Neutrophil (primary cell): Measurements from ENCODE around the gene C2CD3.

ENCODE experiments used
- H3K27ac ChIP-seq: fragments of 200-600 bp; sonication (generic); 2 replicates; pipeline ENCODE4 v1.5.1; 2016; ENCODE audit warnings: mild to moderate bottlenecking, moderate library complexity
- H3K27me3 ChIP-seq: fragments of 200-600 bp; sonication (generic); 2 replicates; pipeline ENCODE4 v1.6.0; 2016; ENCODE audit warnings: mild to moderate bottlenecking
- H3K36me3 ChIP-seq: fragments of 200-600 bp; sonication (generic); 2 replicates; pipeline ENCODE4 v1.5.1; 2017
- H3K4me1 ChIP-seq, 2 experiments: fragments of 200-600 bp in 1 of 2; sonication (generic) in 1 of 2; 1 replicate in 1 of 2; 2 replicates in 1 of 2; pipeline versions ENCODE4 v1.5.1 to v1.6.1; 2013 to 2016; ENCODE audit warnings: low read depth in 1 of 2, low read length in 1 of 2, mild to moderate bottlenecking in 1 of 2, moderate library complexity in 1 of 2; ENCODE audit not compliant: control insufficient read depth in 1 of 2, insufficient read depth in 1 of 2
- H3K4me3 ChIP-seq, 2 experiments: fragments of 200-600 bp in 1 of 2; sonication (generic) in 1 of 2; 1 replicate in 1 of 2; 2 replicates in 1 of 2; pipeline ENCODE4 v1.5.1; 2013 to 2016; ENCODE audit warnings: low read depth in 1 of 2, low read length in 1 of 2, mild to moderate bottlenecking in 1 of 2, moderate library complexity in 1 of 2
- H3K9me3 ChIP-seq: fragments of 200-600 bp; sonication (generic); 2 replicates; pipeline ENCODE4 v1.5.1; 2016
- TF ChIP-seq, protein P1 (sequence below): fragments of 200-600 bp; sonication (generic); IDR thresholded peaks from 2 replicates; pipeline ENCODE4 v1.5.1; 2016; ENCODE audit warnings: antibody characterized with exemption

Gene C2CD3

DNA sequence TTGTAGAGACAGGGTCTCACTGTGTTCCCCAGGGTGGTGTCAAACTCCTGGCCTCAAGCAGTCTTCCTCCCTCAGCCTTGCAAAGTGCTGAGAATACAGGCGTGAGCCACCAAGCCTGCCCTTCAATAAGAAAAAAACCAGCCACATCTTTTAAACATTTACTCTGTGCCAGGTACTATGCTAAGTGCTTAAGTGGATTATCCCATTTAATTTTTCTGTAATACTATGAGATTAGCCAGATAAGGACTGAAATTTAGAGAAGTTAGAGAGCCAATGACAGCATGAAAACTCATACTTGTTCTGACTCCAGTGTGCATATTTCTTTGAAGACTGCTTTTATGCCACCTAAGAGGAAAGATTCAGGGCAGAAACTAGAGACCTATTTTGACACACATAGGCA lies 35.9 kb upstream of the C2CD3 start:
- Histone ChIP-seq H3K36me3 (peaks cover 33% of the 10 kb centered on the region), H3K9me3 (no peaks in the 10 kb centered on the region), H3K27ac (no peak overlapping the region), H3K27me3 (no peaks in the 10 kb centered on the region), H3K4me3 (no peak overlapping the region), H3K4me1 (no peaks in the 10 kb centered on the region)
- TF ChIP-seq, protein P1, sequence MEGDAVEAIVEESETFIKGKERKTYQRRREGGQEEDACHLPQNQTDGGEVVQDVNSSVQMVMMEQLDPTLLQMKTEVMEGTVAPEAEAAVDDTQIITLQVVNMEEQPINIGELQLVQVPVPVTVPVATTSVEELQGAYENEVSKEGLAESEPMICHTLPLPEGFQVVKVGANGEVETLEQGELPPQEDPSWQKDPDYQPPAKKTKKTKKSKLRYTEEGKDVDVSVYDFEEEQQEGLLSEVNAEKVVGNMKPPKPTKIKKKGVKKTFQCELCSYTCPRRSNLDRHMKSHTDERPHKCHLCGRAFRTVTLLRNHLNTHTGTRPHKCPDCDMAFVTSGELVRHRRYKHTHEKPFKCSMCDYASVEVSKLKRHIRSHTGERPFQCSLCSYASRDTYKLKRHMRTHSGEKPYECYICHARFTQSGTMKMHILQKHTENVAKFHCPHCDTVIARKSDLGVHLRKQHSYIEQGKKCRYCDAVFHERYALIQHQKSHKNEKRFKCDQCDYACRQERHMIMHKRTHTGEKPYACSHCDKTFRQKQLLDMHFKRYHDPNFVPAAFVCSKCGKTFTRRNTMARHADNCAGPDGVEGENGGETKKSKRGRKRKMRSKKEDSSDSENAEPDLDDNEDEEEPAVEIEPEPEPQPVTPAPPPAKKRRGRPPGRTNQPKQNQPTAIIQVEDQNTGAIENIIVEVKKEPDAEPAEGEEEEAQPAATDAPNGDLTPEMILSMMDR: no peak

DNA sequence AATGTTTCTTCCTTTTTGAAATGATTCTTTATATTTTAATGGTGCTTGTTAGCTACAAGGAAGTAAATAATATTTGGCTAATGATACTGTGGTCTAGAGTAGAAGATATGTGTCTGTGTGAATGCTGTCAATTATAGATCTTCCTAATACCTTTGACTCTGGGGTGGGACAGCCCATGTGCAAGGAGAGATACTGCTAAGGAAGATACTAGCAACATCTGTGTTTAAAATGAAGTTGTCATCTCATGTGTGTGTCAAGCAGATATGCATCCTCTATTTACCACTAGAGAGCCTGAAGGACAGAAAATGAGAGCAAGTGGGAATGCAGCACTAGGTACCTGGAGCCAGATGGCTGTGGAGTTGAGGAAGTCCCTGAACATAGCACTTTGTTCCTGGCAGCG lies 34.4 kb upstream of the C2CD3 start:
- no peaks in the 10 kb centered on the region for H3K27me3 ChIP-seq
- no peaks in the 10 kb centered on the region for H3K4me1 ChIP-seq
- H3K36me3 ChIP-seq: peaks cover 29% of the 10 kb centered on the region
- H3K4me3 ChIP-seq: no peak overlapping the region
- no peak overlapping the region for H3K27ac ChIP-seq
- no peaks in the 10 kb centered on the region for H3K9me3 ChIP-seq
- TF ChIP-seq, protein P1: no peak

DNA sequence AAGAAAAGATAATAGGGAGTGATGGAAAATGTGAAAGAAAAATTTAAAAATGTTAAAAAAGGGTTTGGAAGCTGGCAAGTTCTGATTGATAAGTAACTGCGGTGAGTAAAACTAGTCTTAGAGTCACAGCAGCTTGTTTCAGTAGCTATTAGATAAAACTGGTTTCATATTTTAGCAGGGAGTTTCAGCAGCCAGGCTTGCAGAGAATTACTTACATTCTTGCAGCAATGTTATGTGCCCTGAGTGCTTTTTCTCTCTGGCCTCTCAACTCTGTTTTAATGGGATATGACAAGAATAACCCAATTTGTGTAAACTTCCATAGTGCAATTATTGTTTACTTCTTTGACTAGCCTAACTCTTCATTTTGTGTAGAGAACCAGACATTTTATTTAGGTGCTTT lies 33.9 kb upstream of the C2CD3 start:
- no peak overlapping the region for H3K27ac ChIP-seq
- H3K9me3 ChIP-seq: no peaks in the 10 kb centered on the region
- no peak overlapping the region for H3K4me3 ChIP-seq
- H3K36me3 ChIP-seq: peaks cover 26% of the 10 kb centered on the region
- TF ChIP-seq, protein P1: no peak
- H3K4me1 ChIP-seq: no peaks in the 10 kb centered on the region
- no peaks in the 10 kb centered on the region for H3K27me3 ChIP-seq

DNA sequence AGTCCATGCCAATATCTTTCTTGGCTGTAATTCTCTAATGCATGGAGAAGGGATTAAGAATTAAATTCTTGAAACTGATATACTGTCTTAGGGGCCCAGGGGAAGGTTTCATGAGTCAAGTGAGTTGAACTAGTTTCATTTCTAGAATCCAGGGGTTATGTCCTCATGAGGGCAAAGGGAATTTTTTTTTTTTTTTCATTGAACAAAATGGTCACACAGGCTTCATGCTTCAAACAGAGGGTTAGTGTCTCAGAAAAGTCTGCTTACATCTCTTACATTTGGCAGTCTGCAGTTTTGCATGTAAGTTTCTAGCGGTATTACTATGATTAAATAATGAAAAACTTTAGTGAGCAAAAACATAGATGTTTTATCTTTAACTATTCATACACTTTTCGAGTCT lies 33.2 kb upstream of the C2CD3 start:
- TF ChIP-seq, protein P1: no peak
- H3K36me3 ChIP-seq: peaks cover 18% of the 10 kb centered on the region
- H3K4me3 ChIP-seq: no peak overlapping the region
- no peak overlapping the region for H3K27ac ChIP-seq
- no peaks in the 10 kb centered on the region for H3K9me3 ChIP-seq
- H3K4me1 ChIP-seq: no peaks in the 10 kb centered on the region
- no peaks in the 10 kb centered on the region for H3K27me3 ChIP-seq

DNA sequence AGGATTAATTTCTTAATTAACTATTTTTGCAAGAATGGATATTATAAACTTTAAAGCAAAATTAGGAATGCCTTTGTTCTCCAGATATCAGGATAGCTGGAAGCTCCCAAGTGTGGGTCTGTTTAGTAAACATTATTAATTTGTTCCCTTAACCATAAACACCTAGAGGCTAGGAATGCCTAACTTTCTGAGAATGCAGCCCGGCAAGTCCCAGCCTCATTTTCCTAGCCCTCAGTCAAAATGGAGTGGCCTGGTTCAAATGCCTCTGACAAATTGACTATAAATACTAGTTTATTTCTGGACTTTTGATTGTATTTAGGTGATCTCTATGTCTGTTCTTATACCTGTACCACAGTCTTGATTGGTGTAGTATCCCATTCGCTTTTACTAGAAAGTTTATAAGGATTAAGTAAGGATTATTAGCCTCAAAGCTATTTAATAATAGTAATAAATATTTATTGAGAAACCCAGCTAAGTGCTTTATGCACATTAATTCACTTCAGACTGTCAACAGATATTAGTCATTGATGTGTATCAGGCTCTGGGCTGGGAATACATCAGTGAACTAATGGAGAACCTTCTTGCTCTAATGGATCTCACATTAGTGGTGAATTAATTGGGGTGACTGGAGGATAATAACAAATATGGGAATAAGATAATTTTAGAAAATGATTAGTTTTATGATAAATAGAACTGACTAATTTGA lies 26.1 kb upstream of the C2CD3 start:
- H3K27me3 ChIP-seq: no peaks in the 10 kb centered on the region
- TF ChIP-seq, protein P1: no peak
- no peaks in the 10 kb centered on the region for H3K36me3 ChIP-seq
- H3K4me3 ChIP-seq: no peak overlapping the region
- no peak overlapping the region for H3K27ac ChIP-seq
- no peaks in the 10 kb centered on the region for H3K9me3 ChIP-seq
- no peaks in the 10 kb centered on the region for H3K4me1 ChIP-seq

DNA sequence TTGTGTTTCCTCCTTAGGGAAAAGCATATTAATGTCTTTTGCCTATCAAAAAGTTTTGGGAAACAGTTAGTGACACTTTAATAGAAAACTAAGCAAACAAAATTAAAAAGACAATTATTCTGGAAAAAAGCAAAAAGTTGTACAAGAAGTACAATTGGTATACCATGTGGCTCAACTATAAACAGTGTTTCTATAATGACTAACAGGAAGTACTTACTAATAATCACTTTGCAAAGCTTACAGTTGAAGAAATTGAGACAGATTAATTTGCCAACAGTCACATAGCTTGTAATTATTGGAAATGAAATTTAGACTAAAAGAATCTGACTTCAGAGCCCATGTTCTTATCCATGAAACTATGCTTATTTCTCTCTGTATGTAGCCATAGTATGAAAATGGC lies 25.0 kb upstream of the C2CD3 start:
- H3K4me1 ChIP-seq: no peaks in the 10 kb centered on the region
- no peaks in the 10 kb centered on the region for H3K27me3 ChIP-seq
- H3K27ac ChIP-seq: no peak overlapping the region
- no peaks in the 10 kb centered on the region for H3K9me3 ChIP-seq
- TF ChIP-seq, protein P1: no peak
- H3K4me3 ChIP-seq: no peak overlapping the region
- no peaks in the 10 kb centered on the region for H3K36me3 ChIP-seq
